Common myeloid progenitor, CD34-positive (primary cell): ENCODE data around the gene UBL7.

Experiments
- CTCF ChIA-PET: fragments of 350-600 bp; sonication (Branson Sonifier 250); formaldehyde crosslinking; loops from one replicate; lab custom pipeline; 2021; ENCODE audit warnings: antibody characterized with exemption; lab: Charles Lee
- POLR2A ChIA-PET: fragments of 350-600 bp; sonication (Branson Sonifier 250); formaldehyde crosslinking; loops from one replicate; lab custom pipeline; 2021; ENCODE audit warnings: antibody characterized with exemption; lab: Charles Lee
- DNase-seq, 3 donors: peaks; one replicate each; pipeline versions ENCODE4 v3.0.0 to v3.0.0-alpha.2; 2013
- H3K27ac ChIP-seq, 2 experiments: 1 replicate in 1 of 2; 2 replicates in 1 of 2; pipeline ENCODE4 v1.7.0; 2013; ENCODE audit warnings: inconsistent platforms in 2 of 2, low read length in 2 of 2, mild to moderate bottlenecking in 2 of 2, low read depth in 1 of 2, moderate library complexity in 1 of 2; ENCODE audit not compliant: severe bottlenecking in 2 of 2, insufficient read depth in 1 of 2, poor library complexity in 1 of 2
- H3K27me3 ChIP-seq, 5 experiments: replicated peaks in 2 of 5; 1 replicate in 3 of 5; 2 replicates in 2 of 5; pipeline versions ENCODE4 v1.6.1 to v1.7.0; 2013; ENCODE audit warnings: low read length in 4 of 5, mild to moderate bottlenecking in 2 of 5, moderate library complexity in 2 of 5, inconsistent platforms in 1 of 5; ENCODE audit not compliant: insufficient read depth in 5 of 5, control insufficient read depth in 4 of 5
- H3K36me3 ChIP-seq, 4 experiments: 1 replicate in 2 of 4; 2 replicates in 2 of 4; pipeline versions ENCODE4 v1.6.1 to v1.7.0; 2013; ENCODE audit warnings: low read length in 3 of 4, control low read depth in 1 of 4, mild to moderate bottlenecking in 1 of 4; ENCODE audit not compliant: control insufficient read depth in 4 of 4, insufficient read depth in 4 of 4
- H3K4me1 ChIP-seq, 4 experiments: 1 replicate in 3 of 4; 2 replicates in 1 of 4; pipeline versions ENCODE4 v1.6.1 to v1.7.1; 2013; ENCODE audit warnings: low read length in 3 of 4, mild to moderate bottlenecking in 3 of 4, control low read depth in 1 of 4, inconsistent platforms in 1 of 4, moderate library complexity in 1 of 4; ENCODE audit not compliant: control insufficient read depth in 4 of 4, insufficient read depth in 4 of 4; ENCODE audit errors: control extremely low read depth in 1 of 4
- H3K4me3 ChIP-seq, 7 experiments: 1 replicate in 4 of 7; 2 replicates in 3 of 7; pipeline versions ENCODE4 v1.5.1 to v1.7.0; 2013; ENCODE audit warnings: mild to moderate bottlenecking in 7 of 7, low read length in 6 of 7, moderate library complexity in 6 of 7, inconsistent platforms in 2 of 7, low read depth in 2 of 7, control low read depth in 1 of 7; ENCODE audit not compliant: insufficient read depth in 4 of 7, control insufficient read depth in 1 of 7; ENCODE audit errors: extremely low read depth in 1 of 7
- H3K9me3 ChIP-seq, 5 experiments: 1 replicate in 4 of 5; 2 replicates in 1 of 5; pipeline versions ENCODE4 v1.6.1 to v1.7.1; 2013; ENCODE audit warnings: low read length in 4 of 5, mild to moderate bottlenecking in 2 of 5, inconsistent platforms in 1 of 5, low read depth in 1 of 5, moderate library complexity in 1 of 5; ENCODE audit not compliant: control insufficient read depth in 4 of 5, insufficient read depth in 2 of 5; ENCODE audit errors: control extremely low read depth in 1 of 5
- WGBS: methylation state at CpG from one replicate; pipeline ENCODE4 v1.1.5; 2013; ENCODE audit not compliant: insufficient coverage; 5-methylcytosine and 5-hydroxymethylcytosine counted together

Gene UBL7

DNA sequence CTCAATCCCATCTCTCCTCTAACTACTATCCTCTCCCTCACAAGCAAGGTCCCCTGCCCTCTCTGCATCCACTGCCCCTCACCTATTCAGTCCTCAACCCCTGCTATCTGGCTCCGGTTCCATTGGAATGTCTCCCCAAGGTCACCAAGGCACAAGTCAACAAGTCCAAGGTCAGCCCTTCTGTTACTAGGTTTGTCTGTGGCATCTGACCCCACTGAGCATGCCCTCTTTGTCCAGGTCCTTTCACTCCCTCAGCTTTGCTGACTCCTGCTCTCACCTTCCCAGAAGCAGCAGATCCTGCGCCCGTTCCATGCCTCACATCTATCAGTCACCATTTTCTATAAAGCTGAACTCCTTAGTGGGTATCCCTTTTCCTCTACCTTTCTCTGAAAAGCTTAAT, 18.9 kb downstream of the UBL7 start:
- Histone ChIP-seq H3K4me3 (no peak overlapping the region), H3K27me3 (no peaks in the 10 kb centered on the region), H3K27ac (no peak overlapping the region), H3K36me3 (peaks cover 0 to 30% (median 17%) of the 10 kb centered on the region in 4 experiments), H3K4me1 (peaks cover 0 to 17% (median under 1%) of the 10 kb centered on the region in 4 experiments), H3K9me3 (no peaks in the 10 kb centered on the region)
- DNase-seq: no peak
- ChIA-PET CTCF (interaction anchor here (1.0 to 26.2 kb wide), 11 partner anchors 10 to 98 kb away, joined by 3 to 671 read pairs (median 4); partner anchors contain the start of genes ARID3B, CYP11A1 and UBL7), POLR2A (interaction anchor here (0.8 kb wide), 1 partner anchor 53 kb away, joined by 3 read pairs; no protein-coding TSS in a partner anchor)
- WGBS: 93% methylated on average over 3 of the region's 3 CpGs

GRCh38 chr15:74441248-74441941, 19.6 kb downstream of the UBL7 start:
- 97% methylated on average over 4 of the region's 6 CpGs for WGBS
- Histone ChIP-seq H3K4me1 (peaks cover 0 to 19% (median 2%) of the 10 kb centered on the region in 4 experiments), H3K4me3 (no peak overlapping the region), H3K36me3 (peaks cover 0 to 24% (median 15%) of the 10 kb centered on the region in 4 experiments), H3K27me3 (no peaks in the 10 kb centered on the region), H3K9me3 (no peaks in the 10 kb centered on the region), H3K27ac (no peak overlapping the region)
- DNase-seq: no peak
- CTCF ChIA-PET: interaction anchor here (0.9 to 26.2 kb wide), 13 partner anchors 9 to 99 kb away, joined by 3 to 671 read pairs (median 4); partner anchors contain the start of genes ARID3B, CYP11A1 and UBL7
- POLR2A ChIA-PET: interaction anchor here (0.8 kb wide), 1 partner anchor 52 kb away, joined by 3 read pairs; no protein-coding TSS in a partner anchor

DNA sequence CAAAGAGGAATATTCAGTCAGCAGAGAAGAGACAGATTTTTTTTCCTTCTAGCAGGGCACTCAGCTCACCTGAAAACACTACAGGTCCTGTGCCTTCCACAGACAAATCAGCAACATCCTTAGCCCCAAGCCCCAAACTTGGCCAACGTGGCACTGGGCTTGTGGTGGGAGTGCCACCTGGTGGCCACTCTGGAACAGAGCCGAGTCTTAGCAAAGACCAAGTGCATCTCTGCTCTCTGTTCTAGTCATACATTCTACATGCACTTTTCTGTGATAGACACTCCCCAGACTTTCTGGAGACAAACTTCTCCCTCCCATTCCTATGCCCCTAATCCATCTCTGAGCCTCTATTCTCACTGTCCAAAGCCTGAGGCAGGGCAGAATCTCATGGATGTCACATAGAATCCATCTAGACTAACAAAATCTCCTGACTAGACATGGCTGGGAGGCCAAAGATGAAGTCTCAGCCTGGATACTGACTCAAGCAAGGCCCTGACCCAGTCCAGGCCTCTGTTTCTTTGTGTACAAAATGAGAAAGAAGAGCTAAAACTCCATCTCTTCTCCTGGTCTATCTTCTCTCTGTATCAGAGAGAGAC, 22.1 kb downstream of the UBL7 start:
- H3K9me3 ChIP-seq: no peaks in the 10 kb centered on the region
- POLR2A ChIA-PET: interaction anchor here (1.0 to 1.2 kb wide), 2 partner anchors 54 to 63 kb away, joined by 3 to 5 read pairs; no protein-coding TSS in a partner anchor
- CTCF ChIA-PET: interaction anchor here (0.6 to 26.2 kb wide), 18 partner anchors 9 to 193 kb away, joined by 3 to 671 read pairs (median 4); partner anchors contain the start of genes CYP11A1 and UBL7
- H3K36me3 ChIP-seq: no peaks in the 10 kb centered on the region
- H3K4me1 ChIP-seq: peaks cover 0 to 38% (median 24%) of the 10 kb centered on the region in 4 experiments
- no peak overlapping the region for H3K27ac ChIP-seq
- no peak overlapping the region for H3K4me3 ChIP-seq
- 0% methylated on average over 2 of the region's 2 CpGs for WGBS
- H3K27me3 ChIP-seq: no peaks in the 10 kb centered on the region
- DNase-seq: peak; percentile 80 to 89 (median 84)

- Histone ChIP-seq H3K27ac (no peak overlapping the region), H3K27me3 (no peaks in the 10 kb centered on the region), H3K4me3 (no peak overlapping the region), H3K36me3 (no peaks in the 10 kb centered on the region), H3K4me1 (peaks cover 0 to 38% (median 26%) of the 10 kb centered on the region in 4 experiments), H3K9me3 (no peaks in the 10 kb centered on the region)
- ChIA-PET CTCF (interaction anchor here (0.6 to 26.2 kb wide), 10 partner anchors 9 to 193 kb away, joined by 3 to 671 read pairs (median 8); partner anchors contain the start of gene CYP11A1), POLR2A (no interaction called here)
- DNase-seq: no peak
- 50% methylated on average over 2 of the region's 2 CpGs for WGBS
Observed at GRCh38 chr15:74438206-74438605, 22.8 kb downstream of the UBL7 start.

DNA sequence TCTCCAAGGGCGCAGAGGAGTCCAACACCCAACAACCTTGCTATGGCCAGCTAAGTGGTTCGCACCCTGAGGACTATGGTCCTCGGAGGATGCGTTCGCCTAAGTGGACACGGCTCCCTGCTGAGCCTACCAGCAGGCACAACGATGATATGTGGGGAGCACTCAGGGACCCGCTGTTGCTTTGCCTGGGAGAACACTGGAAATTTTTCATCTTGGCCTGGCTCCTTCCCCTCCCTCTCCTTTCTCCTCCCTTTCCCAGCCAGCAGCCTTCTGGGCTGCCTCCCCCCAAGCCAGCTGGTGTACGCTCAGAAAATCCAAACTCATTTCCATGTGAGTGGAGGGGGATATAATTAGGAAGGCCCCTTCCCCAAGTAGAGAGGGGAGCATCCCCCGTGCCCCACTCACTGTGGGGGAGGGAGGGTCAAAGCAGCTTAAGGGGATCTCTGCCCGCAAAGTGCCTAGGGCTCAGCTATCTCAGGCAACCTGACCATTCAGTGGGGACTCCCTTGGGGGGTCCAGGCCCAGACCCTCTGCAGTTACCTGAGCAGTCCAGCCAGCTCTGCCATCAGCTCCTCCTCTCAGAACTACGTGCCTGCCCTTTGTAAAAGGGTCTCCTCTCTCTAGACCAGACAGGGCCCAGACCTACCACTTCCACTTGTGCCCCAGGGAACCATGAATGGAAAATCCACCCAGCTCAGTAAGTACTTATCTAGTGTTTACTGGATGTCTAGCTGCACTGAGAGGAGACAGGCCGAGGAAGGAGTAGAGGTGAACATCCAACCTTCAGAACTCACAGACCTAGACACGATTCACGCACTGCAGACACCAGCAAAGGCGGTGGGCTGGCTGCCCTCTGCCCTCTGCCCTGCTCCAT, 26.5 kb downstream of the UBL7 start:
- ChIA-PET CTCF (interaction anchor here (0.6 to 26.2 kb wide), 10 partner anchors 9 to 58 kb away, joined by 3 to 671 read pairs (median 4); partner anchors contain the start of gene CYP11A1), POLR2A (interaction anchor here (1.1 to 2.3 kb wide), 3 partner anchors 22 to 52 kb away, joined by 3 to 5 read pairs (median 4); no protein-coding TSS in a partner anchor)
- H3K27me3 ChIP-seq: peaks cover 0 to 7% (median 0%) of the 10 kb centered on the region in 5 experiments
- WGBS: 68% methylated on average over 12 of the region's 16 CpGs
- no peaks in the 10 kb centered on the region for H3K9me3 ChIP-seq
- H3K4me3 ChIP-seq: peak overlapping the region in 6 of 7 experiments; percentile 11 to 90 (median 78)
- peak overlapping the region; percentile 36 to 74 for H3K27ac ChIP-seq
- peaks cover 0 to 3% (median 0%) of the 10 kb centered on the region in 4 experiments for H3K36me3 ChIP-seq
- DNase-seq: no peak
- peaks cover 0 to 58% (median 47%) of the 10 kb centered on the region in 4 experiments for H3K4me1 ChIP-seq

DNA sequence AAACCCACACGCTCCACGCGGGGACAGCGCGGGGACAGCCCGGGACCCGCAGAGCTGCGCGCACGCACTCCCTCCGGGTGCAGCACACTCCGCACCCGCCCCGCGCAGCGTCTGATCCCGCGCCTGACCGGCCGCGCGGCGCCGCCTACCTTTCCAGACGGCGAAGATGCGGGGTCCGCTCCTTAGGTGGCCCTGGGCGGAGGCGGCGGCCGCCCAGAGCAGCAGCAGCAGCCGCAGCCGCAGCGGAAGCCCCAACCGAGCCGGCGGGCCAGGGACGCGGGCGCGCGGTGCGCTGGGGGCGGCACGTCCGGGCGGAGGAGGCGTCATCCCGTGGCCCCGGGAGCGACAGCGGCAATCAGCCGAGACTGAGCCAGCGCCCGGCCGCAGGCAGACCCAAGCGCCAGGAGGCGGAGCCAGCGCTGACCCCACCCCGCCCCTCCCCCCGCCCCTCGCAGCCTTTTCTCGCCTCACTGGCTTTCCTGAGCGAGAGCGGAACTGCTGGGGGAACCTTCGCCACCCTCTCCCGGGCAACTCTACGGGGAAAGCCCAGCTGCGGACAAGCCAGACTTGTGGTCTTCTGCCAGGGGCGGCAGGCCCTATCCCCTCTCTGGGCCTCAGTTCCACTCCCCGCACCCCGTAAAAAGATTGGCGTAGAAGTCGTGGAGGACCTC, 27.2 kb downstream of the UBL7 start, which contains the start of gene SEMA7A:
SEMA7A (minus strand) TSS at position 367 of the 671 bp plus-strand sequence; CDS start at position 327, 40 bp downstream.
- H3K36me3 ChIP-seq: peaks cover 0 to 3% (median 0%) of the 10 kb centered on the region in 4 experiments
- no peaks in the 10 kb centered on the region for H3K9me3 ChIP-seq
- DNase-seq: peak; percentile 74 to 84 (median 82)
- POLR2A ChIA-PET: interaction anchor here (0.9 to 2.3 kb wide), 3 partner anchors 33 to 51 kb away, joined by 3 to 5 read pairs (median 4); no protein-coding TSS in a partner anchor
- H3K27me3 ChIP-seq: peaks cover 0 to 7% (median 0%) of the 10 kb centered on the region in 5 experiments
- peak within 1 kb of the TSS; percentile 36 to 74 for H3K27ac ChIP-seq
- WGBS: under 1% methylated on average over 60 of the region's 75 CpGs
- peaks cover 0 to 65% (median 54%) of the 10 kb centered on the region in 4 experiments for H3K4me1 ChIP-seq
- peak within 1 kb of the TSS; percentile 68 to 90 (median 87) for H3K4me3 ChIP-seq
- CTCF ChIA-PET: interaction anchor here (0.8 to 26.2 kb wide), 7 partner anchors 10 to 57 kb away, joined by 3 to 671 read pairs (median 4); partner anchors contain the start of gene CYP11A1
